MCF 10A (cell line): Measurements from ENCODE around the gene THRB. TPM values are rescaled to one million over a fixed set of nuclear protein-coding genes. Genes with fewer than 3 reads are reported as not detected.

Source experiments
- BruUV-seq: library from RNA; stranded (reverse); fragments of 400-500 nt; replicated peaks from 2 replicates; lab custom pipeline; 2021; lab: Mats Ljungman, UMichigan
- CTCF ChIA-PET: fragments of 300-600 bp; sonication (Branson Sonifier 250); formaldehyde crosslinking; extraction: SDS; loops from one replicate; lab custom pipeline; 2021; ENCODE audit warnings: antibody characterized with exemption, inconsistent platforms; lab: Yijun Ruan, JAX
- POLR2A ChIA-PET: fragments of 300-600, 350-650 bp; sonication (Branson Sonifier 250); formaldehyde crosslinking; extraction: SDS; loops from one replicate; lab custom pipeline; 2020; ENCODE audit warnings: antibody characterized with exemption, inconsistent platforms; lab: Yijun Ruan, JAX
- DNase-seq: peaks from one replicate; pipeline ENCODE4 v3.0.0-alpha.2; 2018; ENCODE audit not compliant: unreplicated experiment
- H3K27ac Mint-ChIP-seq: one replicate; pipeline ENCODE4 v1.8.0; 2022; ENCODE audit warnings: mild to moderate bottlenecking, low read depth, mixed read lengths; ENCODE audit not compliant: unreplicated experiment
- H3K27me3 Mint-ChIP-seq: one replicate; pipeline ENCODE4 v1.8.0; 2022; ENCODE audit warnings: mixed read lengths; ENCODE audit not compliant: insufficient read depth, unreplicated experiment
- H3K36me3 Mint-ChIP-seq: one replicate; pipeline ENCODE4 v1.8.0; 2022; ENCODE audit warnings: mild to moderate bottlenecking, moderate library complexity, mixed read lengths; ENCODE audit not compliant: insufficient read depth, unreplicated experiment
- H3K4me1 Mint-ChIP-seq: one replicate; pipeline ENCODE4 v1.8.0; 2022; ENCODE audit warnings: mixed read lengths; ENCODE audit not compliant: insufficient read depth, unreplicated experiment
- H3K4me3 Mint-ChIP-seq: one replicate; pipeline ENCODE4 v1.8.0; 2022; ENCODE audit warnings: mild to moderate bottlenecking, moderate library complexity, mixed read lengths; ENCODE audit not compliant: unreplicated experiment
- H3K9me3 Mint-ChIP-seq: one replicate; pipeline ENCODE4 v1.8.0; 2022; ENCODE audit warnings: mixed read lengths; ENCODE audit not compliant: unreplicated experiment
- CTCF ChIP-seq: fragments of 200-600 bp; IDR thresholded peaks from one replicate; pipeline ENCODE4 v1.8.0; 2022; ENCODE audit warnings: antibody characterized with exemption, mild to moderate bottlenecking; ENCODE audit not compliant: unreplicated experiment
- intact Hi-C: fragments of 100-400 bp; cut with micrococcal nuclease; formaldehyde crosslinking; loops from 2 replicates; pipeline ENCODE4 v1.14.1; 2022
- total RNA-seq: library from RNA; stranded (reverse); gene quantifications from 2 replicates; pipeline ENCODE4 v1.2.3, GENCODE V29; 2022

Gene THRB
- total RNA-seq, 1 experiment from 2014 or later: 4.2 TPM

GRCh38 chr3:24142127-24142526, 352.5 kb downstream of the THRB start:
- no peaks in the 10 kb centered on the region for H3K9me3 Mint-ChIP-seq
- POLR2A ChIA-PET: no interaction called here

GRCh38 chr3:24141548-24141947, 353.1 kb downstream of the THRB start:
- intact Hi-C loops: no loop called here
- H3K9me3 Mint-ChIP-seq: no peaks in the 10 kb centered on the region
- BruUV-seq: no TSS peak
- DNase-seq: no peak
- H3K4me3 Mint-ChIP-seq: no peak overlapping the region
- ChIA-PET CTCF (no interaction called here), POLR2A (no interaction called here)
- H3K4me1 Mint-ChIP-seq: peaks cover 39% of the 10 kb centered on the region
- TF ChIP-seq CTCF: no peak
- no peak overlapping the region for H3K27ac Mint-ChIP-seq
- H3K27me3 Mint-ChIP-seq: no peaks in the 10 kb centered on the region
- H3K36me3 Mint-ChIP-seq: peaks cover 12% of the 10 kb centered on the region

More at GRCh38 chr3:24142127-24142526, 352.5 kb downstream of the THRB start:
- H3K4me1 Mint-ChIP-seq: peaks cover 36% of the 10 kb centered on the region
- CTCF ChIA-PET: no interaction called here
- DNase-seq: no peak
- H3K4me3 Mint-ChIP-seq: no peak overlapping the region
- TF ChIP-seq CTCF: no peak
- H3K36me3 Mint-ChIP-seq: peaks cover 7% of the 10 kb centered on the region
- no TSS peak for BruUV-seq
- no peak overlapping the region for H3K27ac Mint-ChIP-seq
- intact Hi-C loops: no loop called here
- H3K27me3 Mint-ChIP-seq: no peaks in the 10 kb centered on the region

GRCh38 chr3:24139463-24140412, 354.9 kb downstream of the THRB start:
- no TSS peak for BruUV-seq
- Mint-ChIP-seq H3K4me1 (peaks cover 34% of the 10 kb centered on the region), H3K4me3 (no peak overlapping the region), H3K36me3 (peaks cover 12% of the 10 kb centered on the region), H3K9me3 (no peaks in the 10 kb centered on the region), H3K27ac (no peak overlapping the region), H3K27me3 (no peaks in the 10 kb centered on the region)
- ChIA-PET POLR2A (interaction anchor here (1.3 to 3.0 kb wide), 3 partner anchors 11 to 91 kb away, joined by 3 to 16 read pairs (median 3); no protein-coding TSS in a partner anchor), CTCF (interaction anchor here (0.7 to 1.0 kb wide), 3 partner anchors 17 to 542 kb away, joined by 3 read pairs; no protein-coding TSS in a partner anchor)
- intact Hi-C loops: no loop called here
- no peak for DNase-seq
- TF ChIP-seq CTCF: no peak

- CTCF ChIA-PET: interaction anchor here (0.7 to 1.1 kb wide), 3 partner anchors 17 to 159 kb away, joined by 3 read pairs; no protein-coding TSS in a partner anchor
- no peak for DNase-seq
- POLR2A ChIA-PET: interaction anchor here (0.5 to 3.0 kb wide), 4 partner anchors 10 to 178 kb away, joined by 3 to 16 read pairs (median 3); no protein-coding TSS in a partner anchor
- peaks cover 12% of the 10 kb centered on the region for H3K36me3 Mint-ChIP-seq
- no TSS peak for BruUV-seq
- no peak for TF ChIP-seq CTCF
- H3K4me3 Mint-ChIP-seq: no peak overlapping the region
- intact Hi-C loops: no loop called here
- H3K27me3 Mint-ChIP-seq: no peaks in the 10 kb centered on the region
- no peaks in the 10 kb centered on the region for H3K9me3 Mint-ChIP-seq
- H3K4me1 Mint-ChIP-seq: peaks cover 34% of the 10 kb centered on the region
- H3K27ac Mint-ChIP-seq: no peak overlapping the region
These were observed 355.8 kb downstream of the THRB start for GRCh38 chr3:24138876-24139256.
